GM19240 (cell line): ENCODE data around the gene SEC23A.
"Not testable (repeated sequence)": the region's sequence is repeated elsewhere in the genome, so short reads cannot be mapped to it uniquely, and the experiment has no call there.

Experiments
- DNase-seq: peaks from one replicate; pipeline ENCODE4 v3.0.0; 2011; ENCODE audit warnings: low spot score; ENCODE audit not compliant: insufficient read length

Gene SEC23A

GRCh38 chr14:39091716-39092115 lies 11.3 kb downstream of the SEC23A start:
- no peak for DNase-seq

GRCh38 chr14:39090548-39091111 lies 12.4 kb downstream of the SEC23A start:
- DNase-seq = no peak

- no peak for DNase-seq
These were observed 15.5 kb downstream of the SEC23A start for GRCh38 chr14:39087493-39087892.

DNA sequence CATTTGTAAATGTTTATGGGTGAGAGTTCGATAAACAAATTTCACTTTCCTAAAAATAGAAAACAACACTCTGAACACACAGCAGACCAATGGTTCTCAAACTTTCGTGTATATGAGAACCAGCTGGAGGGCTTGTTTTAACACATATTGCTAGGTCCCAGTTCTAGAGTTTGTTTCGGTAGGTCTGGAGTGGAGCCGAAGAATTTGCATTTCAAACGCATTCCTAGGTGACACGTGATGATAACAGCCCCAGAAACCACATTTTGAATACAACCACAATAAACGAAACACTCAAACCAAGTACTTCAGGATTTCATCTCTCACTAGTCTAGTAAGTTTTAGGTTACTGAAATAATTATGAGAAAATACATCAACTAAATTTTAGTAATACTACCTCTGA lies 17.1 kb downstream of the SEC23A start:
- no peak for DNase-seq

GRCh38 chr14:39083127-39083526 lies 19.9 kb downstream of the SEC23A start:
- DNase-seq = no peak

DNA sequence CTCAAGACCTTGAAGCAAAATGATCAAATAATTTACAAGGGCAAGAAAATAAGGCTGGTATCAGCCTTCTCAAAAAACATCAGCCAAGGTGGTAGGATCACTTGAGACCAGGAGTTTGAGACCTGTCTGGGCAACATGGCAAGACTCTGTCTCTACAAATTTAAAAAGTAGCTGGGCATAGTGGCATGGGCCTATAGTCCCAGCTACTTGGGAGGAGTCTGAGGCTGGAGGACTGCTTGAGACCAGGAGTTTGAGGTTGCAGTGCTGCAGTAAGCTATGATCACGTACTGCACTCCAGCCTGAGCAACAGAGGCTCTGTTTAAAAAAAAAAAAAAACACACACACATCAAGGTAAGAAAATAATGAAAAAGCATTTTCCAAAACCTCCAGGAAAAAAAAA lies 22.1 kb downstream of the SEC23A start:
- no peak for DNase-seq

DNA sequence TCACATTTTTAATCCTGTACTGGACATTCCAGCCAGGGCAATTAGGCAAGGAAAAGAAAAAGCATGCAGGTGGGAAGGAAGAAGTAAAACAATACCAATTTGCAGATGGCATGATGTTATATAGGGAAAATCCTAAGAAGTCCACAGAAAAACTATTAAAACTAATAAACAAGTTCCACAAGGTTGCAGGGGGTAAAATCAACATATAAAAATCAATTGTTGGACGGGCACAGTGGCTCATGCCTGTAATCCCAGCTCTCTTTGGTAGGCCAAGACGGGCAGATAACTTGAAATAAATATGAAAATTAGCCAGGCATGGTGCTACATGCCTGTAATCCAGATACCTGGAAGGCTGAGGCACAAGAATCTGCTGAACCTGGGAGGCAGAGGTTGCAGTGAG lies 31.9 kb downstream of the SEC23A start:
- no peak for DNase-seq

DNA sequence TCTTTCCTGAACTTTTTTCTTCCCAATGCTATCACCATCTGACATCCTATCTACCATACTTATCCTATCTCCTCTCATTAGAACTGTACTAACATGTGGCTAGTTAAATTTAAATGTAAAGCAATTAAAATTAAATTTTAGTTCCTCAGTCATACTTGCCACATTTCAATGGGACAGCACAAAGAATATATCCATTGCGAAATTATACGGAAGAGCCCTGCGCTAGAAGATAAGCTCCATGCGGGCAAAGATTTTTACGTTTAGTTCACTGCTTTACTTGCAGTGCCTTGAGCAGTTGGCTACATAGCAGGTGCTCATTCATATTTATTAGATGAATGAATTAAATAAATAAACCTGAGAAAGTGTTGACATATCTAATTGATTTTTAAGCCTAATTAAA lies 33.1 kb downstream of the SEC23A start:
- DNase-seq = no peak

DNA sequence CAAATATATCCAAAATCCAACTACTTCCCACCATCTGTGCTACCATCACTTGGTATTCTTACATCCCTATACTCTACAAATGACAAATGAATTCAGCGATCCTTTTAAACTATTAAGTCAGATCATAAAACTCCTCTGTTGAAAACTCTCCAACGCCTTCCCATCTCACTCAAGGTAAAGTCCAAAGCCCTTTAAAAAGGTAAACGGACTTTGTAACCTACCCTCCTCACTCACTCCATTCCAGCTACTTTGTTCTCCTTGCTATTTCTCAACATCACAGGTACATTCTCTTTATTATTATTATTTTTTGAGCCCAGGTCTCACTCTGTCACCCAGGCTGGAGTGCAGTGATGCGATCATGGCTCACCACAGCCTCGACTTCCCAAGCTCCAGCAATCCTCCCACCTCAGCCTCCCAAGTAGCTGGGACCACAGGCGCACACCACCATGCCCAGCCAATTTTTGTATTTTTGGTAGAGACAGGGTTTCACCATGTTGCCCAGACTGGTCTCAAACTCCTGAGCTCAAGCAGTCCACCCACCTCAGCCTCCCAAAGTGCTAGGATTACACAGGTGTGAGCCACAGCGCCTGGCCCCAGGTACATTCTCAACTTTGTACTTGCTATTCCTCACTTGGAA lies 33.7 kb downstream of the SEC23A start:
- not testable (repeated sequence) for DNase-seq

DNA sequence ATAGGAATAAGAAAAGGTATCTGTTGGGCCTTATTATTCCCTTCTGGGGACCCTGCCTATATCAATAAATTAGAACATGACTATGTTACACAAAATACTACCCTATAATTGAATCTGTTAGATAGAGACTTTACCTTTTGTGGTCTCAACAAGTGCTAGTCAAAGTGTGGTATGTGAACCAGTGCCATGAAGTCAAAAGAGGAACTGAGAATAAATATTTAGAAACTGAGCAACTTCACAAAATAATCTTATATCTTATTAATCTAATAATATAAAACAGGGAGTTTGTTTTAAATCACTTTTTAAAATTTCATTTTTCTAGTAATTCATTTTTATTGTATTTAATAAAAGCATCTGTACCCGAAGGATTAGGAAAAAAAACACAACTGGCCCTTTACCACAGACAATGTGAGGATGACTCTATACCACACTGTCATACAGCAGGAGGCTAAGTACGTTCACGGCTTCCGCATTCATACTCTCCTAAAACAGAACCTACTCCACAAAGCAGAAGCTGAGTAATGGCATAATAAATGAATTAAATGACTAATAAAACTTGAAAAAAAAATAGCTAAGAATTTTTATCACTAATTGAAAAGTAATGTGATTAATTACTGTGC lies 42.1 kb downstream of the SEC23A start:
- peak; percentile 7 for DNase-seq

DNA sequence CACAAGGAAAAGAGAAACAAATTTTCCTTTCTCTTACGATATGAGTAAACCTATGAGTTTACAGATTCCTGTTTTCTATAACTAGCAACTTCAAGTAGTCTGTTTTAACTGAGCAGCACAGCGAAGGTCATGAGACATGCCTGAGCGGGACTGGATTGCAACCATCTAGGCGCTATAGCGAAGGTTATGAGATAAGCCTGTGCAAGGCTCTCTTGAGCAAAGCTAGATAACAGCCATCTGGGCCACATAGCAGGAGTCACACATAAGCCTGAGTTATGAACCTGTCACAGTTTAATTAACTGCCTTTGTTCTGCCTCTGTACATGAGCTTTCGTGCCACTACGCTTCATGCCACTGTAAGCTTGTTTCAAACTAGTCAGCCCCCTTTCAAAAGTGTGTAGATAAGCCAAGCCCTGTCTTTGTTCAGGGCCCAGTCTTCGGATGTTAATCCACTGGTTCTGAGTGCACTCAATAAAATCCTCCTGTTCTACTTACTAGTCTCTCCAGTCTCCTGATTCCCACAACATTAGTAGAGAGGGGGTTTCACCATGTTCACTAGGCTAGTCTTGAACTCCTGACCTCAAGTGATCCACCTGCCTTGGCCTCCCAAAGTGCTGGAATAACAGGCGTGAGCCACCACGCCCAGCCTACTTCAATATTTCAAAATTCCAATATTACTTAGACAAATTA lies 47.1 kb downstream of the SEC23A start:
- no peak for DNase-seq

GRCh38 chr14:39052869-39053454 lies 50.1 kb downstream of the SEC23A start:
- DNase-seq = not testable (repeated sequence)

- no peak for DNase-seq
These were observed 52.6 kb downstream of the SEC23A start for GRCh38 chr14:39050389-39050788.

- not testable (repeated sequence) for DNase-seq
These were observed 57.1 kb downstream of the SEC23A start for GRCh38 chr14:39045889-39046288.

GRCh38 chr14:39043352-39043943 lies 59.6 kb downstream of the SEC23A start:
- DNase-seq = no peak

GRCh38 chr14:39040529-39040928 lies 62.5 kb downstream of the SEC23A start:
- DNase-seq = no peak

- DNase-seq = no peak
These were observed 64.5 kb downstream of the SEC23A start for GRCh38 chr14:39038542-39038941.

GRCh38 chr14:39036760-39037159 lies 66.3 kb downstream of the SEC23A start:
- no peak for DNase-seq

- no peak for DNase-seq
These were observed 67.7 kb downstream of the SEC23A start for GRCh38 chr14:39035336-39035735.

- DNase-seq = no peak
These were observed 68.3 kb downstream of the SEC23A start for GRCh38 chr14:39034481-39035296.

DNA sequence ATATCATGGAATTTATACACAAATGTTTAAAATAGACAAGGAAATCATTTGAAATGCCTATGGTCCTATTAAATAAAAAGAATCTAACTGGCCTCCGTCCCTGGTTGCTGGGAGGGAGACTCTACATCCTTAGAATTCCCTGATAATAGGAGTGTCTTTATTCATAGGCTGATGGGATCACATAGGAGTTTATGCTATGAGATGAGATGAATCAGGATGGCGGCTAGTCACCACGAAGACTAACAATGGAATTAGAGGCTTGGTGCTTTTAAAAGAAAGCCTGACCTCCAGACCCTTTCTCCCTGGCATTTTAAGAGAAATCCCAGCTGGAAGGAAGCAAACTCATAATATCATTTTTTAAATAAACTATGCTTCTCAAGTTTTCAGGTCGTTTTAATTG lies 69.7 kb downstream of the SEC23A start:
- no peak for DNase-seq
